Colonic mucosa (tissue), 4 donors: ENCODE data around the gene NT5DC3. TPM values are rescaled to one million over a fixed set of nuclear protein-coding genes. Genes with fewer than 3 reads are reported as not detected.

Experiments
- DNase-seq: peaks from one replicate; pipeline ENCODE4 v3.0.0-alpha.2; 2020
- H3K27ac ChIP-seq: fragments of 200-600 bp; one replicate; pipeline ENCODE4 v1.8.0; 2021
- H3K27me3 ChIP-seq: fragments of 200-600 bp; one replicate; pipeline ENCODE4 v1.8.0; 2021
- H3K36me3 ChIP-seq: fragments of 200-600 bp; one replicate; pipeline ENCODE4 v1.8.0; 2021
- H3K4me1 ChIP-seq: fragments of 200-600 bp; one replicate; pipeline ENCODE4 v1.8.0; 2021; ENCODE audit warnings: mild to moderate bottlenecking
- H3K4me3 ChIP-seq: fragments of 200-600 bp; one replicate; pipeline ENCODE4 v1.8.0; 2021
- H3K9ac ChIP-seq, 2 donors: one replicate each; pipeline ENCODE4 v1.7.0; 2013; ENCODE audit warnings: control low read depth in 2 of 2, low read depth in 2 of 2, low read length in 2 of 2
- H3K9me3 ChIP-seq: fragments of 200-600 bp; one replicate; pipeline ENCODE4 v1.8.0; 2021
- CTCF ChIP-seq: fragments of 200-600 bp; IDR thresholded peaks from one replicate; pipeline ENCODE4 v1.8.0; 2022; ENCODE audit warnings: antibody characterized with exemption, mild to moderate bottlenecking
- intact Hi-C: fragments of 100-400 bp; cut with DNase I; formaldehyde crosslinking; loops from one replicate; pipeline ENCODE4 v1.14.1; 2022
- total RNA-seq, 2 donors: library from RNA; stranded (reverse); fragmentation: NEBNext Ultra II Directional in 1 of 2; extraction: Animal tissue kit (Norgen Biotek cat#: 25700) in 1 of 2; gene quantifications; one replicate each; pipeline ENCODE4 v1.2.1, GENCODE V29; 2021
- donor health status: healthy.
- donor health status: DM: no; HTN: no; CAD: no.
- donor health status: DM: no; HTN: no; CAD: no.

Gene NT5DC3
- total RNA-seq, 2 donors from 2014 or later: 10.0 to 22.6 TPM

DNA sequence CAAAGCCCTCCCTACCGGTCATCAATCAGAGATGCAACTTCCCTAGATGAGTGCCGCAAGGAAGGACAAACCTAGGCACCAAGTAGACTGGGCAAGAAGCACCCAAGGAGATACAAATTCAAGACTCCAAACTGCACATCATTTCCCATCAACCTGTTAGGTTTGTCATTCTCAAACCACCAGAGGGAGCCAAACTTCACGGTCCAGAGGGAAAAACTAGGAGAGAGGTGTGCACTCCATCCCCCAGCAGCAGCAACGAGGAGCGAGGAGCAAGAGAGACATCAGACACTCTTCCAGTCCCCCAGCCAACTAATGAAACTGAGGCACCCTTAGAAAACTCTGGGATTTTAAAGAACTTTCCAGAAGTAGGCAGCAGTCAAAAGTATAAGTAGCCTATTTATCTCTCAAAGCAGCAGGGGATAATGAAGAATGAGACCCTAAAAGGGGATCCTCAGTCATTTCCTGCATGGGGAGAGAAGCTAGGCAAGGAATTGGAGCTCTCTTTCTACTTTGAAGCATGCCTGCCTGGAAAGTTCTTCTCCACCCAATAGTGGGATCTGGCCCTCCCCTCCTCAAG lies 37.0 kb upstream of the NT5DC3 start:
- DNase-seq: peak; percentile 66
- no peak overlapping the region for H3K9ac ChIP-seq
- intact Hi-C loops: loop anchor here (5.0 kb wide), 2 partner anchors 49 to 229 kb away; no protein-coding TSS in a partner anchor

DNA sequence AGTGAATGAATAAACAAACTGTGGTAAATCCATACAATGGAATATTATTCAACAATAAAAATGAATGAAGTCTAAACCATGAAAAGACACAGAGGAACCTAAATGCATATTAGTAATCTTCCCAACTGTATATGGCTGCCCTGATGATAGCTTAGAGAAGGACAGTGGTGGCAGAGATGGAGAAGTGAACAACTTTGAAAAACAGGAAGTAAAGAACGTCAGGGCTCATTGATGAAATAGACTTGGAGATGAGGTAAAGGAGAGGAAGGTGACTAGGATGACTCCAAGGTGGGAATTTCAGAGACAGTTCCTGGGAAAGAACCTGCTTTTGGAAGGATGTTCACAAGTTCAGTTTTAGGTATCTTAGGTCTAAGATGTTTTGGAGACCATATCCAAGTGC lies 36.3 kb upstream of the NT5DC3 start:
- H3K27me3 ChIP-seq: no peaks in the 10 kb centered on the region
- no peaks in the 10 kb centered on the region for H3K4me1 ChIP-seq
- H3K9me3 ChIP-seq: no peaks in the 10 kb centered on the region
- no peaks in the 10 kb centered on the region for H3K36me3 ChIP-seq
- no peak overlapping the region for H3K9ac ChIP-seq
- H3K27ac ChIP-seq: no peak overlapping the region
- no peak for TF ChIP-seq CTCF
- no peak for DNase-seq
- H3K4me3 ChIP-seq: no peak overlapping the region
- intact Hi-C loops: loop anchor here (5.0 kb wide), 2 partner anchors 50 to 230 kb away; no protein-coding TSS in a partner anchor

More for the DNA sequence above, 37.0 kb upstream of the NT5DC3 start:
- H3K4me3 ChIP-seq: no peak overlapping the region
- H3K4me1 ChIP-seq: no peaks in the 10 kb centered on the region
- no peak overlapping the region for H3K27ac ChIP-seq
- no peaks in the 10 kb centered on the region for H3K9me3 ChIP-seq
- no peaks in the 10 kb centered on the region for H3K36me3 ChIP-seq
- TF ChIP-seq CTCF: peak; percentile 59
- H3K27me3 ChIP-seq: no peaks in the 10 kb centered on the region

DNA sequence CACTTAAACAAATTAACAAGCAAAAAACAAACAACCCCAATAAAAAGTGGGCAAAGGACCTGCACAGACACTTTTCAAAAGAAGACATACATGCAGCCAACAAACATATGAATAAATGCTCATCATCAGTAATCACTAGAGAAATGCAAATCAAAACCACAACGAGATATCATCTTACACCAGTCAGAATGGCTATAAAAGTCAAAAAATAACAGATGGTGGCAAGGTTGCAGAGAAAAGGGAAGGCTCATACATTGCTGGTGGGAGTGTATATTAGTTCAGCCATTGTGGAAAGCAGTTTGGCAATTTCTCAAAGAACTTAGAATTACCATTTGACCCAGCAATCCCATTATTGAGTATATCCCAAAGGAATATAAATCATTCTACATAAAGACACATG lies 34.6 kb upstream of the NT5DC3 start:
- H3K27me3 ChIP-seq: no peaks in the 10 kb centered on the region
- no peak for DNase-seq
- no peaks in the 10 kb centered on the region for H3K36me3 ChIP-seq
- TF ChIP-seq CTCF: no peak
- H3K4me3 ChIP-seq: no peak overlapping the region
- H3K4me1 ChIP-seq: no peaks in the 10 kb centered on the region
- intact Hi-C loops: loop anchor here (5.0 kb wide), 2 partner anchors 52 to 232 kb away; no protein-coding TSS in a partner anchor
- H3K27ac ChIP-seq: no peak overlapping the region
- H3K9me3 ChIP-seq: no peaks in the 10 kb centered on the region
- no peak overlapping the region for H3K9ac ChIP-seq

- DNase-seq: no peak
- H3K27ac ChIP-seq: no peak overlapping the region
- H3K4me3 ChIP-seq: no peak overlapping the region
- TF ChIP-seq CTCF: no peak
- no peak overlapping the region for H3K9ac ChIP-seq
- H3K4me1 ChIP-seq: no peaks in the 10 kb centered on the region
- no peaks in the 10 kb centered on the region for H3K36me3 ChIP-seq
- intact Hi-C loops: no loop called here
- no peaks in the 10 kb centered on the region for H3K9me3 ChIP-seq
- no peaks in the 10 kb centered on the region for H3K27me3 ChIP-seq
Observed at GRCh38 chr12:103868215-103868614, 27.2 kb upstream of the NT5DC3 start.

- no peak for TF ChIP-seq CTCF
- Histone ChIP-seq H3K36me3 (no peaks in the 10 kb centered on the region), H3K9me3 (no peaks in the 10 kb centered on the region), H3K9ac (no peak overlapping the region), H3K4me3 (no peak overlapping the region), H3K27me3 (no peaks in the 10 kb centered on the region), H3K27ac (no peak overlapping the region), H3K4me1 (no peaks in the 10 kb centered on the region)
- intact Hi-C loops: no loop called here
- DNase-seq: no peak
Observed at GRCh38 chr12:103865151-103865730, 24.2 kb upstream of the NT5DC3 start.
